GM12865 (cell line): ENCODE results near the gene HOXC11.

Experiments used
- DNase-seq: peaks from one replicate; pipeline ENCODE4 v3.0.0; 2010; ENCODE audit warnings: low read depth
- H3K4me3 ChIP-seq: 2 replicates; pipeline ENCODE4 v1.5.1; 2011; ENCODE audit warnings: mild to moderate bottlenecking, low read depth, low read length, control low read depth
- CTCF ChIP-seq: IDR thresholded peaks from 2 replicates; pipeline ENCODE4 v1.5.1; 2011; ENCODE audit warnings: low read length, control low read depth, low read depth, inconsistent platforms; ENCODE audit not compliant: insufficient read depth; ENCODE audit errors: missing control alignments

The HOXC11 gene

GRCh38 chr12:53966385-53967133 lies 6.4 kb upstream of the HOXC11 start:
- DNase-seq, result no peak
- no peak for TF ChIP-seq CTCF
- H3K4me3 ChIP-seq, result no peak overlapping the region

GRCh38 chr12:53967421-53967925 lies 5.5 kb upstream of the HOXC11 start:
- no peak for TF ChIP-seq CTCF
- no peak for DNase-seq
- H3K4me3 ChIP-seq, result no peak overlapping the region

GRCh38 chr12:53968214-53969127 lies 4.5 kb upstream of the HOXC11 start:
- TF ChIP-seq CTCF, result no peak
- DNase-seq, result no peak
- H3K4me3 ChIP-seq, result no peak overlapping the region

GRCh38 chr12:53969588-53970259 lies 3.2 kb upstream of the HOXC11 start:
- DNase-seq, result no peak
- no peak for TF ChIP-seq CTCF
- no peak overlapping the region for H3K4me3 ChIP-seq

GRCh38 chr12:53970451-53970850 lies 2.5 kb upstream of the HOXC11 start:
- TF ChIP-seq CTCF, result no peak
- H3K4me3 ChIP-seq, result no peak overlapping the region
- DNase-seq, result no peak

- no peak for TF ChIP-seq CTCF
- no peak overlapping the region for H3K4me3 ChIP-seq
These were observed 1.8 kb upstream of the HOXC11 start for GRCh38 chr12:53971129-53971528.

More at GRCh38 chr12:53971129-53971528, 1.8 kb upstream of the HOXC11 start:
- DNase-seq, result no peak
